ENCODE data around the gene KLHL4. TPM values are rescaled to one million over a fixed set of nuclear protein-coding genes. Genes with fewer than 3 reads are reported as not detected.

KLHL4 gene
- total and polyA plus RNA-seq, 2 of the 8 experiments (the other 6 are each of a cell fraction or from before 2014, with no cell fraction given): 8.8 to 16.0 TPM

DNA sequence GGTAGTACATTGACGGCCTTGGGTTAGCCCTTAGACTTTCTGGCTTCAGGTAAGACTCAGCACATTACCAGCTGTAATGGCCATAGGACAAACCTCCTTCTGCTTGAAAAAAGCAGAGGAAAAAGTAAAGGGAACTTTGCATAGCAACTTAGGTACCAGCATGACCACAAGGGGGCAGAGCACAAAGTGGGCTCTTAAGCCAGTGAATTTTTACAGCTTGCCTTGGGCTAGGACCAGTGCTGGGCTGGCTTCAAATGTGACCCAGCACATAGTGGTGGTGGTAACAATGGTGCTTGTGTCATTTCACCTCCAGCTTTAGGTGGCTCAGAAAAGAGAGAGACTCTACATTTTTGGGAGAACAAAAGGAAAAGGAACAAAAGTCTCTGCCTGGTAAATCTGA lies 66.1 kb downstream of the KLHL4 start:
- no peak overlapping the region for H4K8ac ChIP-seq (ENCODE audit: extremely low read depth, insufficient read depth, low read length)
- H4K5ac ChIP-seq (ENCODE audit: insufficient read length, low read depth, low read length): no peak overlapping the region
- no peaks in the 10 kb centered on the region for H3K79me1 ChIP-seq (ENCODE audit: low read depth, low read length)
- no peak overlapping the region for H3K4me2 ChIP-seq (ENCODE audit: insufficient read depth in 1 of 2, low read depth in 2 of 2, low read length in 2 of 2)
- H3K56ac ChIP-seq (replicated peaks; ENCODE audit: insufficient read length, low read depth, low read length): no peak overlapping the region
- H2BK20ac ChIP-seq (ENCODE audit: low read length): no peak overlapping the region
- FAIRE-seq (peak; percentile 19), DNase-seq (ENCODE audit: low read depth in 1 of 2, low spot score in 2 of 2) (peak; percentile 5 to 48)
- no peak overlapping the region for H2AK5ac ChIP-seq (ENCODE audit: low read depth, low read length)
- CTCF ChIA-PET (ENCODE audit: partially characterized antibody): interaction anchor here (0.6 to 2.5 kb wide), 14 partner anchors 15 to 775 kb away, joined by 3 to 6 read pairs (median 4); no protein-coding TSS in a partner anchor
- H2BK12ac ChIP-seq (ENCODE audit: low read depth, low read length): no peak overlapping the region
- no peaks in the 10 kb centered on the region for H4K20me1 ChIP-seq (replicated peaks in 1 of 2; ENCODE audit: control insufficient read depth in 1 of 2, insufficient read depth in 2 of 2, low read length in 2 of 2)
- no peaks in the 10 kb centered on the region for H3K27me3 ChIP-seq (replicated peaks in 1 of 4; ENCODE audit: control insufficient read depth in 3 of 4, extremely low read depth in 1 of 4, insufficient read depth in 3 of 4, low read length in 3 of 4)
- H3K9ac ChIP-seq (replicated peaks in 1 of 4; ENCODE audit: extremely low read depth in 1 of 4, low read depth in 3 of 4, low read length in 3 of 4): no peak overlapping the region
- H2BK120ac ChIP-seq (replicated peaks; ENCODE audit: low read depth, low read length): no peak overlapping the region
- no peaks in the 10 kb centered on the region for H3K23me2 ChIP-seq (ENCODE audit: low read depth, low read length)
- no peaks in the 10 kb centered on the region for H3K79me2 ChIP-seq (ENCODE audit: control insufficient read depth in 1 of 2, insufficient read depth in 2 of 2, low read length in 2 of 2)
- peaks cover 0 to under 1% (median 0%) of the 10 kb centered on the region in 4 experiments; a peak in 1 of 7 replicates for H3K4me1 ChIP-seq (replicated peaks in 1 of 4; ENCODE audit: control insufficient read depth in 3 of 4, insufficient read depth in 4 of 4, low read length in 3 of 4)
- no peak overlapping the region for H3K18ac ChIP-seq (ENCODE audit: extremely low read depth, low read length)
- H4K91ac ChIP-seq (replicated peaks; ENCODE audit: insufficient read length, low read length): no peak overlapping the region
- TF ChIP-seq SP1 (IDR thresholded peaks at IDR 0.05; ENCODE audit: low read depth, low read length): no peak
- TF ChIP-seq CHD2 (IDR thresholded peaks at IDR 0.05; ENCODE audit: low read length): no peak
- no peak for TF ChIP-seq ZNF274 (IDR thresholded peaks at IDR 0.05; ENCODE audit: borderline replicate concordance, extremely low read depth, low read length)
- TF ChIP-seq HDAC2 (IDR thresholded peaks at IDR 0.05; ENCODE audit: borderline replicate concordance in 1 of 2, low read depth in 2 of 2, low read length in 2 of 2): no peak
- TF ChIP-seq, protein P1, sequence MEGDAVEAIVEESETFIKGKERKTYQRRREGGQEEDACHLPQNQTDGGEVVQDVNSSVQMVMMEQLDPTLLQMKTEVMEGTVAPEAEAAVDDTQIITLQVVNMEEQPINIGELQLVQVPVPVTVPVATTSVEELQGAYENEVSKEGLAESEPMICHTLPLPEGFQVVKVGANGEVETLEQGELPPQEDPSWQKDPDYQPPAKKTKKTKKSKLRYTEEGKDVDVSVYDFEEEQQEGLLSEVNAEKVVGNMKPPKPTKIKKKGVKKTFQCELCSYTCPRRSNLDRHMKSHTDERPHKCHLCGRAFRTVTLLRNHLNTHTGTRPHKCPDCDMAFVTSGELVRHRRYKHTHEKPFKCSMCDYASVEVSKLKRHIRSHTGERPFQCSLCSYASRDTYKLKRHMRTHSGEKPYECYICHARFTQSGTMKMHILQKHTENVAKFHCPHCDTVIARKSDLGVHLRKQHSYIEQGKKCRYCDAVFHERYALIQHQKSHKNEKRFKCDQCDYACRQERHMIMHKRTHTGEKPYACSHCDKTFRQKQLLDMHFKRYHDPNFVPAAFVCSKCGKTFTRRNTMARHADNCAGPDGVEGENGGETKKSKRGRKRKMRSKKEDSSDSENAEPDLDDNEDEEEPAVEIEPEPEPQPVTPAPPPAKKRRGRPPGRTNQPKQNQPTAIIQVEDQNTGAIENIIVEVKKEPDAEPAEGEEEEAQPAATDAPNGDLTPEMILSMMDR (IDR thresholded peaks at IDR 0.05; ENCODE audit: control extremely low read depth in 1 of 3, insufficient read depth in 1 of 3, low read depth in 1 of 3, low read length in 3 of 3): peak; percentile 6 to 63 (median 41)
- TF ChIP-seq, protein P2, sequence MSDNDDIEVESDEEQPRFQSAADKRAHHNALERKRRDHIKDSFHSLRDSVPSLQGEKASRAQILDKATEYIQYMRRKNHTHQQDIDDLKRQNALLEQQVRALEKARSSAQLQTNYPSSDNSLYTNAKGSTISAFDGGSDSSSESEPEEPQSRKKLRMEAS (IDR thresholded peaks at IDR 0.05): no peak
- TF ChIP-seq RAD21 (IDR thresholded peaks at IDR 0.05 in 1 of 2, conservative IDR thresholded peaks at IDR 0.05 in 1 of 2; ENCODE audit: low read depth in 2 of 2, low read length in 2 of 2): peak; percentile 39 to 55
- H3K4ac ChIP-seq (replicated peaks; ENCODE audit: insufficient read length, low read depth, low read length): no peak overlapping the region
- 100% methylated on average over 1 of the region's 1 CpG; no CpG with 5 or more reads in 1 of the 2 experiments for WGBS, 2 experiments (ENCODE audit: extremely low coverage in 1 of 2, insufficient coverage in 1 of 2, insufficient read length in 1 of 2, insufficient replicate concordance in 2 of 2, low coverage in 1 of 2, low lambda C conversion rate in 2 of 2, missing lambda C conversion rate in 1 of 2)
- POLR2A ChIA-PET (ENCODE audit: partially characterized antibody): no interaction called here
- no peaks in the 10 kb centered on the region for H3K36me3 ChIP-seq (ENCODE audit: control insufficient read depth in 2 of 4, insufficient read depth in 4 of 4, low read length in 3 of 4)
- H3K14ac ChIP-seq (ENCODE audit: insufficient read length): no peak overlapping the region
- H3K23ac ChIP-seq (ENCODE audit: insufficient read length): no peak overlapping the region
- no peak overlapping the region for H2BK15ac ChIP-seq (ENCODE audit: low read length)
- H3K4me3 ChIP-seq (ENCODE audit: extremely low read depth in 1 of 4, insufficient read depth in 2 of 4, low read depth in 3 of 4, low read length in 4 of 4): no peak overlapping the region
- no peaks in the 10 kb centered on the region for H3K9me3 ChIP-seq (ENCODE audit: insufficient read depth in 2 of 2, low read depth in 1 of 2, low read length in 1 of 2)
- H3K27ac ChIP-seq (ENCODE audit: low read depth, low read length): no peak overlapping the region
- no peak overlapping the region for H2AFZ ChIP-seq (ENCODE audit: low read length)
- H2BK5ac ChIP-seq (ENCODE audit: low read depth, low read length): no peak overlapping the region; the same call in 1 of the 2 replicates
